Thoracic aorta (tissue), 2 donors: Measurements from ENCODE around the gene SCARB1. TPM values are rescaled to one million over a fixed set of nuclear protein-coding genes. Genes with fewer than 3 reads are reported as not detected.

Experiments used
- ATAC-seq: fragments of 150-250 bp; one replicate; pipeline ENCODE4 v1.8.0; 2017; ENCODE audit warnings: low read depth; ENCODE audit not compliant: insufficient number of reproducible peaks, low FRiP score
- DNase-seq: peaks from one replicate; pipeline ENCODE4 v3.0.0-alpha.2; 2020; ENCODE audit warnings: low spot score
- H3K27ac ChIP-seq, 2 donors: fragments of 200-600 bp; sonication (generic); 1 replicate in 1 of 2; 2 replicates in 1 of 2; pipeline ENCODE4 v1.5.1; 2016; ENCODE audit warnings: mild to moderate bottlenecking in 2 of 2, moderate library complexity in 2 of 2
- H3K27me3 ChIP-seq: fragments of 200-600 bp; sonication (generic); replicated peaks from 2 replicates; pipeline ENCODE4 v1.6.0; 2016; ENCODE audit warnings: mild to moderate bottlenecking; ENCODE audit not compliant: insufficient read depth
- H3K36me3 ChIP-seq: fragments of 200-600 bp; sonication (generic); one replicate; pipeline ENCODE4 v1.5.1; 2016
- H3K4me1 ChIP-seq, 2 donors: fragments of 200-600 bp; sonication (generic); 1 replicate in 1 of 2; 2 replicates in 1 of 2; pipeline versions ENCODE4 v1.5.1 to v1.6.0; 2016; ENCODE audit warnings: low read depth in 2 of 2, mild to moderate bottlenecking in 1 of 2; ENCODE audit not compliant: control insufficient read depth in 1 of 2
- H3K4me3 ChIP-seq: fragments of 200-600 bp; sonication (generic); 2 replicates; pipeline ENCODE4 v1.5.1; 2016; ENCODE audit warnings: mild to moderate bottlenecking
- H3K9me3 ChIP-seq: fragments of 200-600 bp; sonication (generic); 2 replicates; pipeline ENCODE4 v1.5.1; 2016
- CTCF ChIP-seq: fragments of 200-600 bp; sonication (generic); IDR thresholded peaks from one replicate; pipeline ENCODE4 v1.5.1; 2019; ENCODE audit warnings: antibody characterized with exemption
- total RNA-seq, 2 donors: library from RNA; depleted of rRNA; stranded (reverse); fragments of >200 nt; gene quantifications; one replicate each; pipeline versions ENCODE4 v1.1.0 to v1.2.3, GENCODE V29; 2016

The SCARB1 gene
- total RNA-seq, 2 donors from 2014 or later, result 8.8 to 13.1 TPM

GRCh38 chr12:124759841-124760503, 103.7 kb downstream of the SCARB1 start:
- peak overlapping the region in 1 of 2 donors; percentile 7 for H3K27ac ChIP-seq
- no peak for ATAC-seq
- no peaks in the 10 kb centered on the region for H3K27me3 ChIP-seq
- no peaks in the 10 kb centered on the region for H3K36me3 ChIP-seq
- DNase-seq, result no peak
- TF ChIP-seq CTCF, result no peak
- no peak overlapping the region for H3K4me3 ChIP-seq
- H3K9me3 ChIP-seq, result no peaks in the 10 kb centered on the region
- peaks cover 15 to 73% of the 10 kb centered on the region in 2 donors for H3K4me1 ChIP-seq

- Histone ChIP-seq H3K9me3 (no peaks in the 10 kb centered on the region), H3K27ac (no peak overlapping the region), H3K36me3 (no peaks in the 10 kb centered on the region), H3K4me3 (peak overlapping the region; percentile 7), H3K27me3 (no peaks in the 10 kb centered on the region), H3K4me1 (peaks cover 19 to 77% of the 10 kb centered on the region in 2 donors)
- ATAC-seq (no peak), DNase-seq (no peak)
- peak; percentile 28 for TF ChIP-seq CTCF
These were observed 105.1 kb downstream of the SCARB1 start for GRCh38 chr12:124758266-124759220.

DNA sequence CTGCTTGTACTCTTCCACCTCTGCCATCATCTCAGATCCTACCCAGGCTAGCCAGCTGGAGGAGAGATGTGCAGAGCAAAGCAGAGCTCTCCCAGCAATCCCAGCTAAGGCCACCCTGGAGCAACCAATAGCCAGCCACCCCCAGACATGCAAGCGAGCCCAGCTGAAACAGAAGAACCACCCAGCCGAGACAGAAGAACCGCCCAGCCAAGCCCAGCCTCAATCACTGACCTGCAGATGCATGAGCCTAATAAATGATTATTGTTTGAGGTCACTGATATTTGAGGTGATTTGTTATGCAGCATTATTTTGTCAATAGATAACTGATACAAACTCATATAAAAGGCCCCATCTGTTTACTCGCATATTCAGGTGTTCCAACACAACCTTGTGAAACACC, 106.3 kb downstream of the SCARB1 start:
- peaks cover 22 to 78% of the 10 kb centered on the region in 2 donors for H3K4me1 ChIP-seq
- no peaks in the 10 kb centered on the region for H3K36me3 ChIP-seq
- no peaks in the 10 kb centered on the region for H3K9me3 ChIP-seq
- H3K27me3 ChIP-seq, result no peaks in the 10 kb centered on the region
- no peak overlapping the region for H3K4me3 ChIP-seq
- ATAC-seq, result no peak
- DNase-seq, result no peak
- H3K27ac ChIP-seq, result no peak overlapping the region
- TF ChIP-seq CTCF, result no peak

DNA sequence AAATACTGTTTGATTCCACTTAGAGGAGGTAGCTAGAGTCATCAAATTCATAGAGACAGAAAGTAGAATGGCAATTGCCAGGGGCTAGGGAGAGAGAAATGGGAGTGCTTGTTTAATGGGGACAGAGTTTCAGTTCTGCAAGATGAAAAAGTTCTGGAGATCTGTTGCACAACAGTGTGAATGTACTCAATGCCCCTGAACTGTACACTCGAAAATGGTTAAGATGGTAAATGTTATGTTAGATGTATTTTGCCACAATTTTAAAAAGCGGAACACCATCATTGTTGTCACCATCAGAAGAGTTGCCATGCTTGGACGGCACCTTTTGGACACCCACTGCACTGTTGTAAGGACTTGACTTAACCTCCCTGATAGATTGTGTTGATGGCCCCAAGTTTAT, 106.9 kb downstream of the SCARB1 start:
- Histone ChIP-seq H3K4me3 (no peak overlapping the region), H3K9me3 (no peaks in the 10 kb centered on the region), H3K27me3 (no peaks in the 10 kb centered on the region), H3K4me1 (peaks cover 25 to 78% of the 10 kb centered on the region in 2 donors), H3K36me3 (no peaks in the 10 kb centered on the region), H3K27ac (no peak overlapping the region)
- DNase-seq (no peak), ATAC-seq (no peak)
- TF ChIP-seq CTCF, result no peak

GRCh38 chr12:124756166-124756565, 107.5 kb downstream of the SCARB1 start:
- Histone ChIP-seq H3K4me3 (no peak overlapping the region), H3K36me3 (no peaks in the 10 kb centered on the region), H3K27me3 (no peaks in the 10 kb centered on the region), H3K4me1 (peaks cover 25 to 75% of the 10 kb centered on the region in 2 donors), H3K9me3 (no peaks in the 10 kb centered on the region), H3K27ac (peak overlapping the region; percentile 10 to 52)
- no peak for DNase-seq
- no peak for ATAC-seq
- no peak for TF ChIP-seq CTCF
